OCI-LY3 (cell line): ENCODE results near the gene MARK2.

Experiments
- EZH2phosphoT487 ChIP-seq: fragments of 200-600 bp; shearing (Covaris generic); IDR thresholded peaks from 2 replicates; pipeline ENCODE4 v1.6.1; 2018; ENCODE audit warnings: antibody characterized with exemption, mixed run types, low read depth
- TF ChIP-seq, protein P1 (sequence below): fragments of 200-600, 300-600 bp; sonication (generic); IDR thresholded peaks from 2 replicates; pipeline ENCODE4 v1.5.1; 2014; ENCODE audit warnings: antibody characterized with exemption, low read length, low read depth

DNA sequence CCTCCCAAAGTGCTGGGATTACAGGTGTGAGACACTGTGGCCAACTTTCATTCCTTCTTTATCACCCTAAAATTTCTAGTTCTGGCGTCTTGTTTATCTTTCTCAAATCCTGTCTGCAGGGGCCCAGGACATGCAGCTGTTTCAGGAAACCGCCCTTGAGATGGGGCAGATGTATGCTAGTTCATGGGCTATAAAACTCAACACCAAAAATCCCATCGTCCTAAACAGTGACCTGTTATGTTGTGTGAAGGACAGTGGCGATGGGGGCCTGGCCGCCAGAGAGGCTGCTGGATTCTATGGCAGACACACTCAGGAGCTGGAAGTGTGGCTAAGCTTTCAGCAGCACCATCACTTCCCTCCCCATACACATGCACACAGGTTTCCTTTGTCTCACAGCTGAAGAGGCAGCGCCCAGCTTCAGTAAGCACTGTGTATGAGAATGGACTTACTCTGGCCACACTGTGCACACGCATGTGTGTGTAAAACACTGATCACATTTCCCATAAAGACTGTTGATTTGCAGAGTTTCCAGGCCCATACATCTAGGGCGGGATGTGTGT lies 36.7 kb downstream of the MARK2 start:
- TF ChIP-seq, protein P1, sequence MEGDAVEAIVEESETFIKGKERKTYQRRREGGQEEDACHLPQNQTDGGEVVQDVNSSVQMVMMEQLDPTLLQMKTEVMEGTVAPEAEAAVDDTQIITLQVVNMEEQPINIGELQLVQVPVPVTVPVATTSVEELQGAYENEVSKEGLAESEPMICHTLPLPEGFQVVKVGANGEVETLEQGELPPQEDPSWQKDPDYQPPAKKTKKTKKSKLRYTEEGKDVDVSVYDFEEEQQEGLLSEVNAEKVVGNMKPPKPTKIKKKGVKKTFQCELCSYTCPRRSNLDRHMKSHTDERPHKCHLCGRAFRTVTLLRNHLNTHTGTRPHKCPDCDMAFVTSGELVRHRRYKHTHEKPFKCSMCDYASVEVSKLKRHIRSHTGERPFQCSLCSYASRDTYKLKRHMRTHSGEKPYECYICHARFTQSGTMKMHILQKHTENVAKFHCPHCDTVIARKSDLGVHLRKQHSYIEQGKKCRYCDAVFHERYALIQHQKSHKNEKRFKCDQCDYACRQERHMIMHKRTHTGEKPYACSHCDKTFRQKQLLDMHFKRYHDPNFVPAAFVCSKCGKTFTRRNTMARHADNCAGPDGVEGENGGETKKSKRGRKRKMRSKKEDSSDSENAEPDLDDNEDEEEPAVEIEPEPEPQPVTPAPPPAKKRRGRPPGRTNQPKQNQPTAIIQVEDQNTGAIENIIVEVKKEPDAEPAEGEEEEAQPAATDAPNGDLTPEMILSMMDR = no peak
- no peak for TF ChIP-seq EZH2phosphoT487
